HFFc6 (cell line): Measurements from ENCODE around the gene TPRG1. TPM values are rescaled to one million over a fixed set of nuclear protein-coding genes. Genes with fewer than 3 reads are reported as not detected.

Experiments used
- DNase-seq: peaks from one replicate; pipeline ENCODE4 v3.0.0-alpha.2; 2018
- H3K27ac Mint-ChIP-seq: 2 replicates; pipeline ENCODE4 v1.8.0; 2020; ENCODE audit warnings: mild to moderate bottlenecking, mixed read lengths
- H3K27me3 Mint-ChIP-seq: 2 replicates; pipeline ENCODE4 v1.8.0; 2021; ENCODE audit warnings: mild to moderate bottlenecking, moderate library complexity, mixed read lengths; ENCODE audit not compliant: insufficient read depth
- H3K36me3 Mint-ChIP-seq: 2 replicates; pipeline ENCODE4 v1.8.0; 2021; ENCODE audit warnings: low read depth, mixed read lengths
- H3K4me1 Mint-ChIP-seq: 2 replicates; pipeline ENCODE4 v1.8.0; 2020; ENCODE audit warnings: low read depth, mixed read lengths
- H3K4me3 Mint-ChIP-seq: 2 replicates; pipeline ENCODE4 v1.8.0; 2020; ENCODE audit warnings: mild to moderate bottlenecking, moderate library complexity, mixed read lengths
- H3K9me3 Mint-ChIP-seq: 2 replicates; pipeline ENCODE4 v1.8.0; 2020; ENCODE audit warnings: mild to moderate bottlenecking, mixed read lengths
- CTCF ChIP-seq: fragments of 200-600 bp; sonication (generic); IDR thresholded peaks from 2 replicates; pipeline ENCODE4 v1.5.0; 2021; ENCODE audit warnings: antibody characterized with exemption, mild to moderate bottlenecking
- total RNA-seq, 6 experiments: library from RNA; stranded (reverse); fragmentation: NEBNext Ultra II Directional; extraction: Animal tissue kit (Norgen Biotek cat#: 25700); gene quantifications; 2 replicates in 1 of 6; 3 replicates in 5 of 6; pipeline ENCODE4 v1.2.3, GENCODE V29; 2021

Gene TPRG1
- total RNA-seq, 6 experiments from 2014 or later, result not detected

GRCh38 chr3:189277711-189278110, 105.9 kb downstream of the TPRG1 start:
- no peak for TF ChIP-seq CTCF
- Mint-ChIP-seq H3K27ac (no peak overlapping the region), H3K4me3 (no peak overlapping the region), H3K9me3 (no peaks in the 10 kb centered on the region; the same call in 1 of the 2 replicates), H3K36me3 (no peaks in the 10 kb centered on the region), H3K4me1 (peaks cover 18% of the 10 kb centered on the region; the same call in 1 of the 2 replicates), H3K27me3 (no peaks in the 10 kb centered on the region; the same call in none of the 2 replicates)
- DNase-seq, result no peak

GRCh38 chr3:189278221-189278620, 106.5 kb downstream of the TPRG1 start:
- no peak overlapping the region for H3K27ac Mint-ChIP-seq
- H3K4me3 Mint-ChIP-seq, result no peak overlapping the region
- peaks cover 18% of the 10 kb centered on the region; the same call in 1 of the 2 replicates for H3K4me1 Mint-ChIP-seq
- no peaks in the 10 kb centered on the region; the same call in 1 of the 2 replicates for H3K9me3 Mint-ChIP-seq
- no peaks in the 10 kb centered on the region; the same call in 1 of the 2 replicates for H3K27me3 Mint-ChIP-seq
- DNase-seq, result no peak
- TF ChIP-seq CTCF, result no peak
- H3K36me3 Mint-ChIP-seq, result no peaks in the 10 kb centered on the region

GRCh38 chr3:189282189-189282588, 110.4 kb downstream of the TPRG1 start:
- no peaks in the 10 kb centered on the region; the same call in 1 of the 2 replicates for H3K9me3 Mint-ChIP-seq
- no peak overlapping the region for H3K27ac Mint-ChIP-seq
- DNase-seq, result no peak
- H3K27me3 Mint-ChIP-seq, result peaks cover 4% of the 10 kb centered on the region; the same call in 1 of the 2 replicates
- H3K4me3 Mint-ChIP-seq, result no peak overlapping the region
- peaks cover 3% of the 10 kb centered on the region; the same call in 1 of the 2 replicates for H3K4me1 Mint-ChIP-seq
- TF ChIP-seq CTCF, result no peak
- no peaks in the 10 kb centered on the region for H3K36me3 Mint-ChIP-seq

GRCh38 chr3:189282741-189283140, 111.0 kb downstream of the TPRG1 start:
- Mint-ChIP-seq H3K4me1 (no peaks in the 10 kb centered on the region; the same call in 1 of the 2 replicates), H3K27ac (no peak overlapping the region), H3K27me3 (peaks cover 4% of the 10 kb centered on the region; the same call in 1 of the 2 replicates), H3K9me3 (no peaks in the 10 kb centered on the region; the same call in 1 of the 2 replicates), H3K4me3 (no peak overlapping the region), H3K36me3 (no peaks in the 10 kb centered on the region)
- DNase-seq, result no peak
- TF ChIP-seq CTCF, result no peak

GRCh38 chr3:189286188-189286587, 114.4 kb downstream of the TPRG1 start:
- Mint-ChIP-seq H3K9me3 (no peaks in the 10 kb centered on the region; the same call in 1 of the 2 replicates), H3K4me3 (no peak overlapping the region), H3K36me3 (no peaks in the 10 kb centered on the region), H3K27me3 (peaks cover 4% of the 10 kb centered on the region; the same call in 1 of the 2 replicates), H3K4me1 (no peaks in the 10 kb centered on the region), H3K27ac (no peak overlapping the region)
- no peak for TF ChIP-seq CTCF
- DNase-seq, result no peak
